ENCODE results near the gene GNAL. TPM values are rescaled to one million over a fixed set of nuclear protein-coding genes. Genes with fewer than 3 reads are reported as not detected.

GNAL gene
- total RNA-seq, 1 experiment from 2014 or later = 0.44 TPM

DNA sequence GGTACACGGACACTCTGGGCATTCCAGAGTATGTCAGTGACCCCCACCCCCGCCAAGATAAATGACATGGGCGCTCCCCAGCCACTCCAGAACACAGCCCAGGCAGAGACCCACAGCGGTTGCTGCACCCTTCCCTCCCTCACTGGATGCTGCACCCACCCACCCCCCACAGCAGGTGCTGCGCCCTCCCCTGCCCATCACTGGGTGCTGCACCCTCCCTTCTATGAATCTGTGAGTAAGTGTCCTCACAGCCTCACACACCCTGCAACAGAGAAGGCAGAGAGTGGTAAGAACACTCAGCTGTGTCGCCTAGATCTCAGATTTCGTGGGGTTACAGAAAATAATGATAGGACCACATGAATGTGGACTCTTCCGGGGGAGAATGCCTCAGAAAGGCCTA, 185.6 kb downstream of the GNAL start:
- TF ChIP-seq TCF7L2 (IDR thresholded peaks at IDR 0.05; ENCODE audit: low read depth, low read length) = no peak
- no peak for TF ChIP-seq SIN3A (IDR thresholded peaks at IDR 0.05; ENCODE audit: borderline replicate concordance, insufficient read depth, low read depth, low read length)
- no peak for TF ChIP-seq POLR2AphosphoS5 (IDR thresholded peaks at IDR 0.05; ENCODE audit: low read depth, low read length)
- no peaks in the 10 kb centered on the region for H3K9me3 ChIP-seq (ENCODE audit: control insufficient read depth, insufficient read depth, low read depth, low read length)
- H3K4me1 ChIP-seq (ENCODE audit: control insufficient read depth, insufficient read depth, low read length) = no peaks in the 10 kb centered on the region
- POLR2A ChIA-PET = interaction anchor here (0.6 kb wide), 1 partner anchor 129 kb away, joined by 6 read pairs; no protein-coding TSS in a partner anchor
- no peak overlapping the region for H3K27ac ChIP-seq (ENCODE audit: low read length)
- DNase-seq (ENCODE audit: low read depth, low spot score) = no peak
- BruUV-seq (replicated peaks) = no TSS peak
- CTCF ChIA-PET = no interaction called here
- intact Hi-C loops (cut with micrococcal nuclease; ENCODE audit: unreplicated experiment) = no loop called here
- no peaks in the 10 kb centered on the region for H3K36me3 ChIP-seq (ENCODE audit: control insufficient read depth, insufficient read depth, low read length)
- H3K4me3 ChIP-seq (ENCODE audit: low read depth in 2 of 2, low read length in 2 of 2) = no peak overlapping the region
- no peak for ATAC-seq
- no peaks in the 10 kb centered on the region for H3K27me3 ChIP-seq (ENCODE audit: control insufficient read depth, insufficient read depth, low read length)
- in situ Hi-C loops (cut with HindIII; ENCODE audit: low pct_unique_long_range_greater_than_20kb, low sequenced_read_pairs) = no loop called here

DNA sequence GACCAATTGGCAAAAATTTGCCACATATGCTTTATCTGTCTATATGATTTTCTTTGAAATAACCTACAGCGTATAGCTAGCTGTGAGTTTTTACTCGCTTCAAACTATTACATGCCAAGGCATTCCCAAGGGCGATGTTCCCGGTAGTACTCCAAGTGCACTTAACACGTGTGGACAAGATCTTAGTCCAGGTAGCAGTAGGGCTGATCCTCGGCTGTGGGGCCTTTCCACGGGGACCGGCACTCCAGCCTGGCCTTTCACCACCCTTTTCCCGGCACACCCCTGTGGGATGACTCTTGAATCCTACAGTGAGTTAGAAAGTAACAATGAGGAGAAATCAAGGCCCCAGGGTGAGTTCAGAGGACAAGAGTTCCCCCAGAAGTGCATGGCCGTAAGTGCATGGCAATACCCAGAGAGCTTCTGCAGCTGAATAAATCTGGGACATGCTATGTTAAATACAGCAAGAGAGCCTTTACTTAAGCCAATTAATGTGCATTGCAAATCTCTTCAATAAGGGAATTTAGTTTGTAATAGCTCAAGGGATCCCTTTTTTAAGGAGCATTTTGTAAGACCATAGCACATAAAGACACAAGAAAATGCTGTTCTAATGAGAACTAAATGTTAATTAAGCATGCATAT, 188.6 kb downstream of the GNAL start:
- BruUV-seq (replicated peaks) = no TSS peak
- CTCF ChIA-PET = no interaction called here
- Histone ChIP-seq H3K4me3 (ENCODE audit: low read depth in 2 of 2, low read length in 2 of 2) (no peak overlapping the region), H3K27ac (ENCODE audit: low read length) (no peak overlapping the region), H3K36me3 (ENCODE audit: control insufficient read depth, insufficient read depth, low read length) (no peaks in the 10 kb centered on the region), H3K9me3 (ENCODE audit: control insufficient read depth, insufficient read depth, low read depth, low read length) (no peaks in the 10 kb centered on the region), H3K4me1 (ENCODE audit: control insufficient read depth, insufficient read depth, low read length) (no peaks in the 10 kb centered on the region), H3K27me3 (ENCODE audit: control insufficient read depth, insufficient read depth, low read length) (no peaks in the 10 kb centered on the region)
- TF ChIP-seq TCF7L2 (IDR thresholded peaks at IDR 0.05; ENCODE audit: low read depth, low read length) (no peak), POLR2AphosphoS5 (IDR thresholded peaks at IDR 0.05; ENCODE audit: low read depth, low read length) (no peak), SIN3A (IDR thresholded peaks at IDR 0.05; ENCODE audit: borderline replicate concordance, insufficient read depth, low read depth, low read length) (no peak)
- TF ChIP-seq, protein P1, sequence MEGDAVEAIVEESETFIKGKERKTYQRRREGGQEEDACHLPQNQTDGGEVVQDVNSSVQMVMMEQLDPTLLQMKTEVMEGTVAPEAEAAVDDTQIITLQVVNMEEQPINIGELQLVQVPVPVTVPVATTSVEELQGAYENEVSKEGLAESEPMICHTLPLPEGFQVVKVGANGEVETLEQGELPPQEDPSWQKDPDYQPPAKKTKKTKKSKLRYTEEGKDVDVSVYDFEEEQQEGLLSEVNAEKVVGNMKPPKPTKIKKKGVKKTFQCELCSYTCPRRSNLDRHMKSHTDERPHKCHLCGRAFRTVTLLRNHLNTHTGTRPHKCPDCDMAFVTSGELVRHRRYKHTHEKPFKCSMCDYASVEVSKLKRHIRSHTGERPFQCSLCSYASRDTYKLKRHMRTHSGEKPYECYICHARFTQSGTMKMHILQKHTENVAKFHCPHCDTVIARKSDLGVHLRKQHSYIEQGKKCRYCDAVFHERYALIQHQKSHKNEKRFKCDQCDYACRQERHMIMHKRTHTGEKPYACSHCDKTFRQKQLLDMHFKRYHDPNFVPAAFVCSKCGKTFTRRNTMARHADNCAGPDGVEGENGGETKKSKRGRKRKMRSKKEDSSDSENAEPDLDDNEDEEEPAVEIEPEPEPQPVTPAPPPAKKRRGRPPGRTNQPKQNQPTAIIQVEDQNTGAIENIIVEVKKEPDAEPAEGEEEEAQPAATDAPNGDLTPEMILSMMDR (IDR thresholded peaks at IDR 0.05) = no peak
- TF ChIP-seq, protein P2, sequence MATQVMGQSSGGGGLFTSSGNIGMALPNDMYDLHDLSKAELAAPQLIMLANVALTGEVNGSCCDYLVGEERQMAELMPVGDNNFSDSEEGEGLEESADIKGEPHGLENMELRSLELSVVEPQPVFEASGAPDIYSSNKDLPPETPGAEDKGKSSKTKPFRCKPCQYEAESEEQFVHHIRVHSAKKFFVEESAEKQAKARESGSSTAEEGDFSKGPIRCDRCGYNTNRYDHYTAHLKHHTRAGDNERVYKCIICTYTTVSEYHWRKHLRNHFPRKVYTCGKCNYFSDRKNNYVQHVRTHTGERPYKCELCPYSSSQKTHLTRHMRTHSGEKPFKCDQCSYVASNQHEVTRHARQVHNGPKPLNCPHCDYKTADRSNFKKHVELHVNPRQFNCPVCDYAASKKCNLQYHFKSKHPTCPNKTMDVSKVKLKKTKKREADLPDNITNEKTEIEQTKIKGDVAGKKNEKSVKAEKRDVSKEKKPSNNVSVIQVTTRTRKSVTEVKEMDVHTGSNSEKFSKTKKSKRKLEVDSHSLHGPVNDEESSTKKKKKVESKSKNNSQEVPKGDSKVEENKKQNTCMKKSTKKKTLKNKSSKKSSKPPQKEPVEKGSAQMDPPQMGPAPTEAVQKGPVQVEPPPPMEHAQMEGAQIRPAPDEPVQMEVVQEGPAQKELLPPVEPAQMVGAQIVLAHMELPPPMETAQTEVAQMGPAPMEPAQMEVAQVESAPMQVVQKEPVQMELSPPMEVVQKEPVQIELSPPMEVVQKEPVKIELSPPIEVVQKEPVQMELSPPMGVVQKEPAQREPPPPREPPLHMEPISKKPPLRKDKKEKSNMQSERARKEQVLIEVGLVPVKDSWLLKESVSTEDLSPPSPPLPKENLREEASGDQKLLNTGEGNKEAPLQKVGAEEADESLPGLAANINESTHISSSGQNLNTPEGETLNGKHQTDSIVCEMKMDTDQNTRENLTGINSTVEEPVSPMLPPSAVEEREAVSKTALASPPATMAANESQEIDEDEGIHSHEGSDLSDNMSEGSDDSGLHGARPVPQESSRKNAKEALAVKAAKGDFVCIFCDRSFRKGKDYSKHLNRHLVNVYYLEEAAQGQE (IDR thresholded peaks at IDR 0.05; ENCODE audit: insufficient read depth in 1 of 2, low read depth in 2 of 2, low read length in 1 of 2) = no peak
- in situ Hi-C loops (cut with HindIII; ENCODE audit: low pct_unique_long_range_greater_than_20kb, low sequenced_read_pairs) (no loop called here), intact Hi-C loops (cut with micrococcal nuclease; ENCODE audit: unreplicated experiment) (no loop called here)
- POLR2A ChIA-PET = no interaction called here
- ATAC-seq (no peak), DNase-seq (ENCODE audit: low read depth, low spot score) (no peak)

DNA sequence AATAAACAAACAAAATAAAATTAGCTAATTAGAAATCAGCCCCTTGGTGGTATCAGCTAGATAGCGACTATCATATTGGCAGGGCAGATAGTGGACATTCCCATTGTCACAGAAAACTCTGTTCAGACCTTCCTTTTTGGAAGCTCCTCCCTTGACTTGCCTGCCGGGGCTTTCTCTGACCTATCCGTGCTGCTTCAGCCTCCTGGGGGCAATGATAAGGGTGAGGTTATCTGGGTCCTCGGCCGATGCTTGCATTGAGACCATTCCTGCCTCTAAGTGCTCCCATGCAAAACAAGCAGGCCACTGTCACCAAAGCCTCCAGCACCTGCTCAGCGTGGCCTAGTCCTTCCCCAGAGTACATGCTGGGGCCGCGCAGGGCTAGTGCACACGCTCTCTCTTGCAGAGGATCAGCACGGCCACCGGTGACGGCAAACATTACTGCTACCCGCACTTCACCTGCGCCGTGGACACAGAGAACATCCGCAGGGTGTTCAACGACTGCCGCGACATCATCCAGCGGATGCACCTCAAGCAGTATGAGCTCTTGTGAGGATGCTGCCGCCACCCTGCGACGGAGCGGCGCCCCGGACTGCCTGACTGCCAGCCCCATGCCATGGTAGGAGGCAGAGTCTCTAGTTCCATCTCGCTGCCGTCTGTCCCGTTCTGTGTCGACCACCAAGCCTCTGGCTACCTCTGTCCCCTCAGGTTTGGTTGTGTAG, 191.7 kb downstream of the GNAL start:
- in situ Hi-C loops (cut with HindIII; ENCODE audit: low pct_unique_long_range_greater_than_20kb, low sequenced_read_pairs) = no loop called here
- intact Hi-C loops (cut with micrococcal nuclease; ENCODE audit: unreplicated experiment) = no loop called here
- Histone ChIP-seq H3K4me1 (ENCODE audit: control insufficient read depth, insufficient read depth, low read length) (no peaks in the 10 kb centered on the region), H3K4me3 (ENCODE audit: low read depth in 2 of 2, low read length in 2 of 2) (no peak overlapping the region), H3K27me3 (ENCODE audit: control insufficient read depth, insufficient read depth, low read length) (no peaks in the 10 kb centered on the region), H3K27ac (ENCODE audit: low read length) (no peak overlapping the region), H3K9me3 (ENCODE audit: control insufficient read depth, insufficient read depth, low read depth, low read length) (no peaks in the 10 kb centered on the region), H3K36me3 (ENCODE audit: control insufficient read depth, insufficient read depth, low read length) (no peaks in the 10 kb centered on the region)
- CTCF ChIA-PET = no interaction called here
- no TSS peak for BruUV-seq (replicated peaks)
- DNase-seq (ENCODE audit: low read depth, low spot score) (no peak), ATAC-seq (no peak)
- POLR2A ChIA-PET = no interaction called here
- TF ChIP-seq, protein P1 (IDR thresholded peaks at IDR 0.05) = no peak
- no peak for TF ChIP-seq POLR2AphosphoS5 (IDR thresholded peaks at IDR 0.05; ENCODE audit: low read depth, low read length)
- no peak for TF ChIP-seq TCF7L2 (IDR thresholded peaks at IDR 0.05; ENCODE audit: low read depth, low read length)
- TF ChIP-seq SIN3A (IDR thresholded peaks at IDR 0.05; ENCODE audit: borderline replicate concordance, insufficient read depth, low read depth, low read length) = no peak
- TF ChIP-seq, protein P2 (IDR thresholded peaks at IDR 0.05; ENCODE audit: insufficient read depth in 1 of 2, low read depth in 2 of 2, low read length in 1 of 2) = no peak

Data from Panc1 (cell line).